ENCODE results near the gene KIF4B.
"Not testable (repeated sequence)": the region's sequence is repeated elsewhere in the genome, so short reads cannot be mapped to it uniquely, and the experiment has no call there.

Gene KIF4B, protein sequence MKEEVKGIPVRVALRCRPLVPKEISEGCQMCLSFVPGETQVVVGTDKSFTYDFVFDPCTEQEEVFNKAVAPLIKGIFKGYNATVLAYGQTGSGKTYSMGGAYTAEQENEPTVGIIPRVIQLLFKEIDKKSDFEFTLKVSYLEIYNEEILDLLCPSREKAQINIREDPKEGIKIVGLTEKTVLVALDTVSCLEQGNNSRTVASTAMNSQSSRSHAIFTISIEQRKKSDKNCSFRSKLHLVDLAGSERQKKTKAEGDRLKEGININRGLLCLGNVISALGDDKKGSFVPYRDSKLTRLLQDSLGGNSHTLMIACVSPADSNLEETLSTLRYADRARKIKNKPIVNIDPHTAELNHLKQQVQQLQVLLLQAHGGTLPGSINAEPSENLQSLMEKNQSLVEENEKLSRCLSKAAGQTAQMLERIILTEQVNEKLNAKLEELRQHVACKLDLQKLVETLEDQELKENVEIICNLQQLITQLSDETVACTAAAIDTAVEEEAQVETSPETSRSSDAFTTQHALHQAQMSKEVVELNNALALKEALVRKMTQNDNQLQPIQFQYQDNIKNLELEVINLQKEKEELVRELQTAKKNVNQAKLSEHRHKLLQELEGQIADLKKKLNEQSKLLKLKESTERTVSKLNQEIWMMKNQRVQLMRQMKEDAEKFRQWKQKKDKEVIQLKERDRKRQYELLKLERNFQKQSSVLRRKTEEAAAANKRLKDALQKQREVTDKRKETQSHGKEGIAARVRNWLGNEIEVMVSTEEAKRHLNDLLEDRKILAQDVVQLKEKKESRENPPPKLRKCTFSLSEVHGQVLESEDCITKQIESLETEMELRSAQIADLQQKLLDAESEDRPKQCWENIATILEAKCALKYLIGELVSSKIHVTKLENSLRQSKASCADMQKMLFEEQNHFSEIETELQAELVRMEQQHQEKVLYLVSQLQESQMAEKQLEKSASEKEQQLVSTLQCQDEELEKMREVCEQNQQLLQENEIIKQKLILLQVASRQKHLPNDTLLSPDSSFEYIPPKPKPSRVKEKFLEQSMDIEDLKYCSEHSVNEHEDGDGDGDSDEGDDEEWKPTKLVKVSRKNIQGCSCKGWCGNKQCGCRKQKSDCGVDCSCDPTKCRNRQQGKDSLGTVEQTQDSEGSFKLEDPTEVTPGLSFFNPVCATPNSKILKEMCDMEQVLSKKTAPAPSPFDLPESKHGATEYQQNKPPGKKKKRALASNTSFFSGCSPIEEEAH

DNA sequence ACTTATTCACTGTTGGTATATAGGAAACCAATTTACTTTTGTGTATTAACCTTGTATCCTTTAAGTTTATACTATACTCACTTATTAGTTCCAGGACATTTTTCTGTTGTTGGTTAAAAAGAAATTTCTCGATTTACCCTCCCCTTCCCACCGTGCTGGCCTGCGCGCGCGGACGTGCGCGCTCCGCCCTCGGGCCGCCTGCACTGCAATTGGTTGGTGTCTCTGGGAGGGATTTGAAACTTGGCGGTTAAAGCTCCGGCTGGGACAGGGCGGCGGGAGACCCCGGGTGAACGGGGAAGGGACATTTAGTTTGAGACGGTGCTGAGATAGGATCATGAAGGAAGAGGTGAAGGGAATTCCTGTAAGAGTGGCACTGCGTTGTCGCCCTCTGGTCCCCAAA lies at the start of gene KIF4B:
Gene KIF4B, plus strand, starts transcription at position 230 of the 400 bp plus-strand sequence. Its CDS starts 105 bp downstream, at position 335.
- no peak for DNase-seq (ENCODE audit: extremely low read depth in 1 of 2, low read depth in 1 of 2)

DNA sequence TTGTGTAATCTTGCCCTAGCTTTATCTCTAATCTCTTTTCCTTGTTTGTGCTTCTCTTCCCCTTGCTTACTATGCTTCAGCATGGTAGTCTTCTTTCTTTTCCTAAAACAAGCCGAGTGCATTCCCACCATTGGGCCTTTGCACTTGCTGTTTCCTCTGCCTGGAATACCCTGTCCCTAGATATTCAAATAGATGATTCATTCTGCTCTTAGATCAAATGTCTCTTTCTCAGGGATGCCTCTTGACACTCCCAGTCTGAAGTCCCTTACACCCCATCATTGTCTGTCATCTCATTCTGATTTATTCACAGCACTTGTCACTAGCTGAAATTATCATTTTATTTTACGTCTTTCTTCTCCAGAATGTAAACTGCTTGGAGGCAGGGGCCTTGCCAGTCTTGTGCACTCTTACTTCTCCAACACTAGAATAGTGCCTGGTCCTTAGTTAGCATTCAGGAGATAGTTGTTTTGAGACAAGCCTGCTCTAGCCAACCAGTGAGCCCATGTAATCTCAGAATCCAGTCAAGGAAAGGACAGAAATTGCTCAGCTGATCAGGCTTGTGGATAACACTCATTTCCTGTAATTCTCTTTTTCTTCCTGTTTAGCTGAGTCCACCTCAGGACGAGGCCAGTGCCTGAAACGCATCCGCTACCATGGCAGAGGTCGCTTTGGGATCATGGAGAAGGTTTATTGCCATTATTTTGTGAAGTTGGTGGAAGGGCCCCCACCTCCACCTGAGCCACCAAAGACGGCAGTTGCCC lies 47.3 kb upstream of the KIF4B start:
- DNase-seq (ENCODE audit: extremely low read depth in 1 of 2, low read depth in 1 of 2): no peak

DNA sequence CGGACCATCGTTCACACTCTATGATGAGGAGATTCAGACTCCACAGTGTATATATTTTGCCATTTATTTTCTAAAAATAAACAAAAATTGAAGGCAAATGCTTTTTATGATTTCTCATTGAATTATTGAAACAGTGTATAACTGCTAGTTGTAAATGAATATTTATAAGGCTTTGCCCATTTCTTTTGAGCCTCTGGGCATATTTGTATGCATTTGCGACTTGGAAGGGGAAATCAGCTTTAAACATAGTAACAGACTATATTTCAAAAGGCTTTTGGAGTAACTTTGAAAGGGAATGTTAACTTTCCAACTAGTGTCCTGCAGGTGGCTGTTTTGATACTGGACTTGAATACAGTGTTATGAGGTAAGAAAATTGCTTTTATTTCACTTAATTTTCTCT lies 46.7 kb upstream of the KIF4B start:
- no peak for DNase-seq (ENCODE audit: extremely low read depth in 1 of 2, low read depth in 1 of 2)

DNA sequence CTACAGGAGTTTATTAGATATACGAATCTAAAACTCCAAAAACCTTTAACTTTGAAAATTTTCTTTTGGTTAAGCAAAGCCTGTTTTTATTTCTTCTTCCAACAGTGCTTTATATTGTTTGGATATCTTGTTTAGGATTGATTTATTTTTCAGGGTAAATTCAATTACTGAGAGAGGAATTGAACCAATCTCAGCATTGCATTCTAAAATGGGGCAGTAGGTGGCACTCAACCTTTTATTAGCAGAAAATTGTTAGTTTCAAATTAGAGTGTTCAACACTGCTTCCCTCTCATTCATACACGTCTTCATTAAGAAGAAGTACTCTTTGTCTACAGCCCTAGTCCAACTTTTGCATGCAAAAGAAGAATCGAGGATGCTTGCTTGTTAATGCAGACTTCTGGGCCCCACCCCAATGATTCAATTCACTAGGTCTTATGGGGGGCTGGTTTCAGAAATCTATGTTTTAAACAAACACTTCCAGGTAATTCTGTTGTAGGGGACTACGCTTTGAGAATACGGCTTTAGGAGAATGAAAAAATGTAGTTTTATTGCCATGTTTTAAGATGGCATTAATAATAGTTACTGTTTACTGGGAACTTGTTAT lies 46.0 kb upstream of the KIF4B start:
- no peak for DNase-seq (ENCODE audit: extremely low read depth in 1 of 2, low read depth in 1 of 2)

DNA sequence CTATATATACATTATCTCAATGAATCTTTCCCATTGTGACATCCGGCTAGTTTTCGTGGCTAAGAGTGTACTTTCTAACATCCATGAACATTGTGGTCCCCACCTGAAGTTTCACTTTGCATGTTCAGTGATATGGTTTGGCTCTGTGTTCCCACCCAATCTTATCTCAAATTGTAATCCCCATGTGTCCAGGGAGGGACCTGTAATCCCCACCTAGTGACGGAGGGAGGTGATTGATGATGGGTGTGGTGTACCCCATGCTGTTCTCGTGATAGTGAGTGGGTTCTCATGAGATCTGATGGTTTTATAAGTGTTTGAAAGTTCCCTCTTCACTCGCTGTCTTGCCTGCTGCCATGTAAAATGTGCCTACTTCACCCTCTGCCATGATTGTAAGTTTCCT lies 44.6 kb upstream of the KIF4B start:
- DNase-seq (ENCODE audit: extremely low read depth in 1 of 2, low read depth in 1 of 2): no peak

DNA sequence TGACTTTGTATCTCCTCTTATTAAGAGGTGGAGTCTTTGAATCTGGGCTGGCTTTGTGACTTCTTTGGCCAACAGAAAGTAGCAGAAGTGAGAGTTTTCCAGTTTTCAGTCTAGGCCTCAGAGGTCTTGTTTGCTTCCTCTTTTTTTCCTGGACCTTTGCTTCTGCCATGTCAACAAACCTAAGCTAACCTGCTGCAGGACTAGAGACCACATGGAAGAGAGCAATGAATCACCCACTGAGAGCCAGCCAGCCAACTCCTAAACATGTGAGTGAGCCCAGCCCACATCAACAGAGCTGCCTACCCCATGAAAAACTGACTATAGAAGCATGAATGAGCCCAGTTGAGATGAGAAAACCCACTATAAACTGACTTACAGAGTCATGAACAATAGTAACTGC lies 42.8 kb upstream of the KIF4B start:
- no peak for DNase-seq (ENCODE audit: extremely low read depth in 1 of 2, low read depth in 1 of 2)

DNA sequence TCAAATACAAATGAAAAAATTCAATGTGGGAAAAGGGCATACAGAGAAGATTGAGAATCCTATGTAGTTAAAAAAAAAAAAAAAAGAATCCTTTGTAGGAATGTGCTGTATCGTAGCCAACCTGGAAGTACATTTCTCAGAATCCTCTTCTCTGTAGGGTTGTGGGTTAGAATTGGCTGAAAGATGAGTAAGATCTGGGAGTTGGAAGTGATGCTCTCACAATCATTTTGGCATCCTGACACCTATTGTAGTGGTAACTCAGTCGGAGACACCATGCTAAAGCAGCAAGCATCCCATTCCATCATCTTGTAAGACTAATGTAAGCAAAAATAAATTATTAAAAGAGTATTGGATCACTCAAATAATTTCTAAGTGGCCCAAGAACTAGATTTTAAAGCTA lies 42.1 kb upstream of the KIF4B start:
- DNase-seq (ENCODE audit: extremely low read depth in 1 of 2, low read depth in 1 of 2): no peak

DNA sequence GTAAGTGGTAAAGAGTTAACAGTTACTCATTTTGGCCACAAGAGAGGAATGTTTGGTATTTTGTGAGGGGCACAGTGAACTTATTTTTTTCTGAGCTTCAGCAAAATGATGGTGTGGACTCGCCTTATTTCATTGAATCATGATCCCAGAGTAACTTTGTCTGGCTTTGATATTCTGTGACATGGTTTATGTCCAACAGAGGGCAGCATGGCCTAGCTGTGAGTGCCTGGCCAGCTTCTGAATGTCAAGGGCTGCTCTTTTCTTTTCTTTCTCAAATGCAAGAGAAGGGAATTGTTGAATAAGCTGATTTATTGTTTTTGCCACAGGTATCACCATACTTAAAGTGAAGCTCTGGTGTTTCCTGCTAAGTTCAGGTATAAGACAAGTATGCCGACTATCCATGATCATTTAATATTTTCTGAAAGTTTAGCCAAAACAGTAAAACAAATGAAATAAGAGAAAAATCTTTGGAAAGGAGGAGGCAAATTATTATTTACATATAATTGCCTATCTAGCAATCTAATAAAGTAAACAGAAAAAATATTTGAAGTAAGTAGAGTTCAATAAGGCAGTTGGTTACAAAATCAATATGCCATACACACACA lies 41.0 kb upstream of the KIF4B start:
- DNase-seq (ENCODE audit: extremely low read depth in 1 of 2, low read depth in 1 of 2): no peak

DNA sequence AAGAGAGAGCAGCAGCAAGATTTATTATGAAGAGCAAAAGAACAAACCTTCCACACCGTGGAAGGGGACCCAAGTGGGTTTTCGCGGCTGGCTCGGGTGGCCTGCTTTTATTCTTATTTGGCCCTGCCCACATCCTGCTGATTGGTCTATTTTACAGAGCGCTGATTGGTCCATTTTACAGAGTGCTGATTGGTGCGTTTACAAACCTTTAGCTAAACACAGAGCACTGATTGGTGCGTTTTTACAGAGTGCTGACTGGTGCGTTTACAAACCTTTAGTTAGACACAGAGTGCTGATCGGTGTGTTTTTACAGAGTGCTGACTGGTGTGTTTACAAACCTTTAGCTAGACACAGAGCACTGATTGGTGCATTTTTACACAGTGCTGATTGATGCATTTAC lies 37.5 kb upstream of the KIF4B start:
- not testable (repeated sequence) for DNase-seq (ENCODE audit: extremely low read depth in 1 of 2, low read depth in 1 of 2)

DNA sequence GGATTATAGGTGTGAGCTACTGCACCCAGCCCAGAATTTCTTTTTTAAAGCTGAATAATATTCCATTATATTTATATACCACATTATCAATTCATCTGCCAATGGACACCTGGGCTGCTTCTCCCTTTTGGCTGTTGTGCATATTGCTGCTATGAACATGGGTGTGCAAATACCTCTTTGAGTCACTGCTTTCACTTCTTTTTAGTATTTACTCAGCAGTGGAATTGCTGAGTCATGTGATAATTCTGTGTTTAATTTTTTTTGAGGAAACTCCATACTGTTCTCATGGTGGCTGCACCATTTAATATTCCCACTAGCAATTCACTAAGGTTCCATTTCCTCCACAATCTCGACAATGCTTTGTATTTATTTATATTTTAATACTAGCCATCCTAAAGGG lies 36.1 kb upstream of the KIF4B start:
- no peak for DNase-seq (ENCODE audit: extremely low read depth in 1 of 2, low read depth in 1 of 2)

DNA sequence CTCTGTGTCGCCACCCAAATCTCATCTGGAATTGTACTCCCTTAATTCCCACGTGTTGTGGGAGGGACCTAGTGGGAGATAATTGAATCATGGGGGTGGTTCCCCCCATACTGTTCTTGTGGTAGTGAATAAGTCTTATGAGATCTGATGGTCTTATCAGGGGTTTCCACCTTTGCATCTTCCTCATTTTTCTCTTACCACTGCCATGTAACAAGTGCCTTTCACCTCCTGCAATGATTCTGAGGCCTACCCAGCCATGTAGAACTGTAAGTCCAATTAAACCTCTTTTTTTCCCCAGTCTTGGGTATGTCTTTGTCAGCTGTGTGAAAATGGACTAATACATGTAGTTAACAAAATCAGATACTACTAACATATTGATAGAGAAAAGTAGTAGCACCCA lies 35.3 kb upstream of the KIF4B start:
- not testable (repeated sequence) for DNase-seq (ENCODE audit: extremely low read depth in 1 of 2, low read depth in 1 of 2)

DNA sequence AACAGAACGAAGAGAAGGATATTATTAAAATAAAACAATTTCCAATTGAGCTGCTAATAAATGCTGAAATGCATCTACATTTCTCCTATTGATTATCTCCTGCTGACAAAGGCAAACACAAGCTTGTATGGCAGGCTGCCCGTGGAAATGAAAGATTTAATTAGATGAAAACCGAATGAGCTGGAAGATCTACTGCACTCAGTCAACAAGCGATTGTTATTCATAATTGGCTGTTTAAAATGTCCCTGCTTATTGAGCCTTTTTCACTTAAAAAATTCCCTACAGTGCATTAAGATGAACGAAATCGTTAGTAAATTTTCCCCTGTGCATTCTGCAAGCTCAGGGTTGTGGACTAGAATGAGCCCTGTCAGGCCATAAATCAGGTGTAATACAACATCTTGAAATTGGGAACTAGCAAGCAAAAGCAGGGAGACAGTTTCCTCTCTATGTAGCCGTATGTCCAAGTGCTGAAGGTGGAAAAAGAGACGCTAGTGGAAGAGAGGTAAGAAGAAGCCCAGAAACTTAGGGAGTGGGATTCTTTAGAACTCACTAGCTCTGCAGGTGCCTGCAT lies 28.5 kb upstream of the KIF4B start:
- no peak for DNase-seq (ENCODE audit: extremely low read depth in 1 of 2, low read depth in 1 of 2)

DNA sequence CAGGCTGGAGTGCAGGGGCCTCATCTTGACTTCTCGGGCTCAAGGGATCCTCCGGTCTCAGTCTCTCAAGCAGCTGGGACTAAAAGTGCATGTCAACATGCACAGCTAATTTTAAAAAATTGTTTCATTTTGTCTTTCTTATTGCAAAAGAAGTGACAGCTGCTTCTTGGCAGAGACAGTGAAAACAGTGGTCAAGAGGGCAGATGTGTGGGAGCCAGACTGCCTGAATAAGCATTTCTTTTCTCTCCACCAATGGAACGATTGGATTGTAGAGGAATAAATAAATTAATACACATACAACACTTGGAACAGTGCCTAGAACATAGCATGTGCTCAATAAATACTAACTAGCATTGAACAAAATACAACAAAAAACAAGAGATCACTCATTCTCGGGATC lies 27.4 kb upstream of the KIF4B start:
- no peak for DNase-seq (ENCODE audit: extremely low read depth in 1 of 2, low read depth in 1 of 2)

DNA sequence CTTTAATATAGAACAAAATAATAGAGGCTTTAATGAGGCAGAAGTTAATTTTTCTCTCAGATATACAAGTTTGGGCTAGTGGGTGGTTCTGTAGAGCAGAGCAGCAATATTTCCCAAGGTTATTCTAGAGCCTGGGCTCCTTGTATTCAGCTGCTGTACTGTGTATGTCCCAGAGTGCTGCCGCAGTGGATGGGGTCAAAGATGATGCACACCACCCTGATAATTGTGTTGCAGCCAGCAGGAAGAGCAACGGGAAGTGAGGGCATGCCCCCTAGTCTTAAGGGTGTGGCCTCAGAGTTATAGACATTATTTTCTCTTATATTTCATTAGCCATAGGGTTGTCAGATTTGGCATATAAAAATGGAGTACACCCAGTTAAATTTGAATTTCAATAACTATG lies 23.9 kb upstream of the KIF4B start:
- no peak for DNase-seq (ENCODE audit: extremely low read depth in 1 of 2, low read depth in 1 of 2)

DNA sequence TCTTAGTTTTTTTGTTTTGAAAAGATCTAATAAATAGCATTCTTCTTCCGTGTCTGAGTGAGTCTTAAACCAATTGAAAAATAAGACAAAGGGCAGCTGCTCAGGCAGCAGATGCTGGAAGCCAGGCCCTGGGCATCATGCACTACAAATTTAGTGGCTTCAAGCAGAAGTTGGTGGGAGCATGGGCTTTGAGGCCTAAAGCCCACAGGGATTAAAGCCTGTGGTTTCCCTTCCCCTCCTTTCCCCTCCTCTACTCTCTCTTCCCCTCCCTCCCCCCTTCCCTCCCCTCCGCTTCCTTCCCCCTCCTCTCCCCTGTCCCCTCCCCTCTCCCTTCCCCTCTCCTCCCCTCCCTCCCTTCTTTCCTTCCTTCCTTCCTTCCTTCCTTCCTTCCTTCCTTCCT lies 20.1 kb upstream of the KIF4B start:
- DNase-seq (ENCODE audit: extremely low read depth in 1 of 2, low read depth in 1 of 2): no peak

DNA sequence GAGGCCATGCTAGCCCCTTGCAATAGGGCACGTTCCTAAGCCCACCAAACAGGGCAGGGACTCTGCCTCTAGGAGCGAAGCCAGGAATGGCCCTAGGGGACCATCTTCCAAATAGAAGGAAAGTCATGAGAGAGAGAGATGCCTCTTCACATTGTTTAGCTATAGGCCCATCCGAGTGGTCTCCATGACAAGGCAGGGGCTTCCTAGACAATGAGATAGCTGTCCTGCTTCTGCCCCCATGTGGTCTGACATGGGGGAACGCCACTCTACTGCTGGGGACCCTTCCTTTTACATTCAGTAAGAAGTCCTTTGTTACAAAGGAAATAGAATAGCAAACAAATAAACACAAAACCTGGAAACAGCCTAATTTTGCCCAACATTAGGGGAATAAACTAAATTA lies 17.9 kb upstream of the KIF4B start:
- DNase-seq (ENCODE audit: extremely low read depth in 1 of 2, low read depth in 1 of 2): no peak

DNA sequence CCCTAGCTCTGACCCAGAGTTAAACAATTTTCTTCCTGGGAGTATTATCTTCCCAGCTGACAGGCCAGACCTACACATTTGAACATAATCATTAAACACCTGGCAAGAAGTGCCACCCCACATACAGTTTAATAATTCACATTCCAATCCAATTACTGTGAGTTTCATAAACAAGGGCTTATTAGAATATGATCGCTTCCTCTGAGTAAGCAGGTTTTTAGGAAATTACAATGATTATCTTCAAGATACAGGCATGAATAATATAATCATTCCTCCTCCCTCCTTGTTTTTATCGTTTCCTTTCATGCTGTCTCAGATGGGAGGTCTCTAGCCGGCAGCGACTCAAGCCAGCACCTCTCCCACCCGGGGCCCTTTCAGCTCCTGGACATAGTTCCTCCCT lies 15.8 kb upstream of the KIF4B start:
- no peak for DNase-seq (ENCODE audit: extremely low read depth in 1 of 2, low read depth in 1 of 2)

DNA sequence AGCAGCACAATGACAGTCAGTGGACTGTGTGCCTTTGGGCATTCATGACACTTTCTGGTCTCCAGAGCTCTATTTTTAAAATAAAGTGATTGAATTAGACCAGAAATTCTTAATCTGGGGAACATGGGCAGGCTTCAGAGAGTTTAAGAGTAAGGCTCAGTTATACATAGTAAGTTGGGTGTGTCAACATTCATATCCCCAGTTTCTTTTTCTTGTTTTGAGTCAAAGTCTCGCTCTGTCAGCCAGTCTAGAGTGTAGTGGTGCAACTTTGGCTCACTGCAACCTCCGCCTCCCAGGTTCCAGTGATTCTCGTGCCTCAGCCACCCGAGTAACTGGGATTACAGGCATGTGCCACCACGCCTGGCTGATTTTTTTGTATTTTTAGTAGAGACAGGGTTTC lies 13.7 kb upstream of the KIF4B start:
- no peak for DNase-seq (ENCODE audit: extremely low read depth in 1 of 2, low read depth in 1 of 2)

DNA sequence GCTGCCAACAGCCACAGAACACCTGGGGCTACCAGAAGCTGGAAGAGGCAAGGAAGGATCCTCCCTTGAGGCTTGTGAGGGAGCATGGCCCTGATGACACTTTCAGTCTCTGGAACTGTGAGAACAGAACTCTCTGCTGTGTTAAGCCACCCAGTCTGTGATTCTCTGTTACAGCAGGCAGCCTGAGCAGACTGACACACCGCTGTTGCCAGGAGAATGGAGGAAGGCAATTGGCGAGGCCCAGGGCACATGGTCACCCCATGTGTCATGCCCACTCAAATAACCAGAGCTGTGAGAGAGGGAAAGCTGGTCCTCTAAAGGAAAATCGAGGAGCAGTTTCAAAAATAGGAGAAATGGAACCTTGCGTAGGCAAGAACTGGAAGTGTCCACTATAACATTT lies 12.0 kb upstream of the KIF4B start:
- no peak for DNase-seq (ENCODE audit: extremely low read depth in 1 of 2, low read depth in 1 of 2)
